Mesenchymal stem cell (in vitro differentiated cells and primary cell): ENCODE data around the gene CLMN.

Experiments used
- DNase-seq: peaks from one replicate; pipeline ENCODE4 v3.0.0-alpha.2; 2013
- H2AFZ ChIP-seq: one replicate; pipeline ENCODE4 v1.6.1; 2013; ENCODE audit warnings: low read depth, mild to moderate bottlenecking, control low read depth, inconsistent platforms, low read length, moderate library complexity
- H2AK5ac ChIP-seq: 2 replicates; pipeline ENCODE4 v1.6.1; 2013; ENCODE audit warnings: low read length, moderate library complexity, mild to moderate bottlenecking, inconsistent platforms; ENCODE audit not compliant: severe bottlenecking
- H2BK120ac ChIP-seq: one replicate; pipeline ENCODE4 v1.6.1; 2013; ENCODE audit warnings: low read depth, mild to moderate bottlenecking, inconsistent platforms, low read length, moderate library complexity
- H2BK12ac ChIP-seq, 2 experiments: one replicate each; pipeline ENCODE4 v1.6.1; 2013; ENCODE audit warnings: inconsistent platforms in 2 of 2, low read length in 2 of 2, mild to moderate bottlenecking in 2 of 2, moderate library complexity in 2 of 2, control low read depth in 1 of 2
- H2BK15ac ChIP-seq: one replicate; pipeline ENCODE4 v1.6.1; 2013; ENCODE audit warnings: mild to moderate bottlenecking, low read depth, inconsistent platforms; ENCODE audit not compliant: poor library complexity, severe bottlenecking
- H2BK5ac ChIP-seq: 2 replicates; pipeline ENCODE4 v1.6.1; 2013; ENCODE audit warnings: low read depth, mild to moderate bottlenecking, low read length, control low read depth, inconsistent platforms; ENCODE audit not compliant: poor library complexity, severe bottlenecking
- H3K14ac ChIP-seq, 2 experiments: one replicate each; pipeline ENCODE4 v1.6.1; 2013; ENCODE audit warnings: inconsistent platforms in 2 of 2, low read length in 2 of 2, control low read depth in 1 of 2, mild to moderate bottlenecking in 1 of 2, moderate library complexity in 1 of 2
- H3K18ac ChIP-seq, 2 experiments: one replicate each; pipeline ENCODE4 v1.6.1; 2013; ENCODE audit warnings: inconsistent platforms in 2 of 2, low read length in 2 of 2, control low read depth in 1 of 2, low read depth in 1 of 2, mild to moderate bottlenecking in 1 of 2
- H3K23ac ChIP-seq, 2 experiments: one replicate each; pipeline ENCODE4 v1.6.1; 2013; ENCODE audit warnings: inconsistent platforms in 2 of 2, low read length in 2 of 2, mild to moderate bottlenecking in 2 of 2, moderate library complexity in 2 of 2, control low read depth in 1 of 2
- H3K27ac ChIP-seq: 2 replicates; pipeline ENCODE4 v1.5.1; 2013; ENCODE audit warnings: mild to moderate bottlenecking, moderate library complexity, low read length, control low read depth, inconsistent platforms; ENCODE audit not compliant: poor library complexity, severe bottlenecking
- H3K27me3 ChIP-seq, 2 experiments: 2 replicates each; pipeline versions ENCODE4 v1.6.1 to v1.7.0; 2013; ENCODE audit warnings: low read length in 2 of 2, mild to moderate bottlenecking in 2 of 2, moderate library complexity in 2 of 2, control low read depth in 1 of 2, inconsistent platforms in 1 of 2; ENCODE audit not compliant: control insufficient read depth in 1 of 2, insufficient read depth in 1 of 2
- H3K36me3 ChIP-seq, 2 experiments: 2 replicates each; pipeline versions ENCODE4 v1.6.1 to v1.7.0; 2013; ENCODE audit warnings: low read length in 2 of 2, control low read depth in 1 of 2, inconsistent platforms in 1 of 2, low read depth in 1 of 2, mild to moderate bottlenecking in 1 of 2; ENCODE audit not compliant: insufficient read depth in 2 of 2, control insufficient read depth in 1 of 2
- H3K4ac ChIP-seq, 2 experiments: one replicate each; pipeline ENCODE4 v1.6.1; 2013; ENCODE audit warnings: inconsistent platforms in 2 of 2, low read length in 2 of 2, mild to moderate bottlenecking in 2 of 2, moderate library complexity in 2 of 2, control low read depth in 1 of 2, low read depth in 1 of 2
- H3K4me1 ChIP-seq: 2 replicates; pipeline ENCODE4 v1.6.1; 2013; ENCODE audit warnings: low read depth, low read length, control low read depth; ENCODE audit not compliant: control insufficient read depth, insufficient read depth
- H3K4me2 ChIP-seq: 2 replicates; pipeline ENCODE4 v1.6.1; 2013; ENCODE audit warnings: low read length, mild to moderate bottlenecking, inconsistent platforms; ENCODE audit not compliant: poor library complexity, severe bottlenecking
- H3K4me3 ChIP-seq, 2 experiments: 2 replicates each; pipeline versions ENCODE4 v1.5.1 to v1.7.0; 2013; ENCODE audit warnings: low read length in 2 of 2, mild to moderate bottlenecking in 2 of 2, control low read depth in 1 of 2, low read depth in 1 of 2; ENCODE audit not compliant: insufficient read depth in 1 of 2
- H3K79me1 ChIP-seq: replicated peaks from 2 replicates; pipeline ENCODE4 v1.6.1; 2013; ENCODE audit warnings: mild to moderate bottlenecking, control low read depth, low read length, inconsistent platforms; ENCODE audit not compliant: poor library complexity, severe bottlenecking
- H3K9ac ChIP-seq: 2 replicates; pipeline ENCODE4 v1.7.0; 2013; ENCODE audit warnings: mild to moderate bottlenecking, low read length, moderate library complexity
- H3K9me3 ChIP-seq: 2 replicates; pipeline ENCODE4 v1.7.0; 2013; ENCODE audit warnings: mild to moderate bottlenecking, low read length; ENCODE audit not compliant: control insufficient read depth
- H4K8ac ChIP-seq: one replicate; pipeline ENCODE4 v1.6.1; 2013; ENCODE audit warnings: inconsistent platforms, mild to moderate bottlenecking, low read length, moderate library complexity
- H4K91ac ChIP-seq: one replicate; pipeline ENCODE4 v1.6.1; 2013; ENCODE audit warnings: mild to moderate bottlenecking, low read length, inconsistent platforms
- WGBS: methylation state at CpG from one replicate; pipeline ENCODE4 v1.1.7; 2013; ENCODE audit warnings: mixed read lengths; 5-methylcytosine and 5-hydroxymethylcytosine counted together

Gene CLMN

GRCh38 chr14:95183532-95184412 is 135.9 kb downstream of the CLMN start:
- WGBS: 61% methylated on average over 4 of the region's 6 CpGs
- Histone ChIP-seq H3K27ac (no peak overlapping the region), H4K8ac (no peak overlapping the region), H3K36me3 (peaks cover 0 to 26% of the 10 kb centered on the region in 2 experiments), H2BK12ac (no peak overlapping the region), H2BK15ac (no peak overlapping the region), H3K4ac (no peak overlapping the region), H2BK120ac (no peak overlapping the region), H3K79me1 (no peaks in the 10 kb centered on the region), H3K4me2 (no peak overlapping the region), H3K4me3 (no peak overlapping the region), H2AFZ (no peak overlapping the region), H4K91ac (no peak overlapping the region), H2AK5ac (no peak overlapping the region), H3K9me3 (peaks cover 16% of the 10 kb centered on the region), H3K27me3 (no peaks in the 10 kb centered on the region), H2BK5ac (no peak overlapping the region), H3K14ac (no peak overlapping the region), H3K4me1 (peaks cover 6% of the 10 kb centered on the region), H3K23ac (no peak overlapping the region), H3K18ac (no peak overlapping the region), H3K9ac (no peak overlapping the region)
- peak; percentile 23 for DNase-seq

GRCh38 chr14:95183082-95183481 is 136.6 kb downstream of the CLMN start:
- no peak overlapping the region for H3K14ac ChIP-seq
- H3K4ac ChIP-seq: no peak overlapping the region
- no peak overlapping the region for H3K9ac ChIP-seq
- no peak overlapping the region for H4K8ac ChIP-seq
- no peak for DNase-seq
- H3K4me1 ChIP-seq: peaks cover 6% of the 10 kb centered on the region
- H3K23ac ChIP-seq: no peak overlapping the region
- no peaks in the 10 kb centered on the region for H3K79me1 ChIP-seq
- H2AK5ac ChIP-seq: no peak overlapping the region
- peaks cover 0 to 26% of the 10 kb centered on the region in 2 experiments for H3K36me3 ChIP-seq
- H3K18ac ChIP-seq: no peak overlapping the region
- H4K91ac ChIP-seq: no peak overlapping the region
- no peak overlapping the region for H3K4me3 ChIP-seq
- H2BK120ac ChIP-seq: no peak overlapping the region
- H3K9me3 ChIP-seq: peaks cover 9% of the 10 kb centered on the region
- H2BK12ac ChIP-seq: no peak overlapping the region
- no peak overlapping the region for H3K27ac ChIP-seq
- no peak overlapping the region for H2AFZ ChIP-seq
- H2BK15ac ChIP-seq: no peak overlapping the region
- 88% methylated on average over 1 of the region's 1 CpG for WGBS
- no peaks in the 10 kb centered on the region for H3K27me3 ChIP-seq
- no peak overlapping the region for H3K4me2 ChIP-seq
- no peak overlapping the region for H2BK5ac ChIP-seq

- no peak overlapping the region for H2AK5ac ChIP-seq
- no peak overlapping the region for H4K91ac ChIP-seq
- H3K14ac ChIP-seq: no peak overlapping the region
- H3K18ac ChIP-seq: no peak overlapping the region
- no peak overlapping the region for H3K4ac ChIP-seq
- no peak overlapping the region for H3K27ac ChIP-seq
- no peak overlapping the region for H3K4me3 ChIP-seq
- peaks cover 6% of the 10 kb centered on the region for H3K4me1 ChIP-seq
- H3K9ac ChIP-seq: no peak overlapping the region
- H2BK12ac ChIP-seq: peak overlapping the region in 1 of 2 experiments; percentile 51
- H3K79me1 ChIP-seq: no peaks in the 10 kb centered on the region
- no peak overlapping the region for H2BK5ac ChIP-seq
- H3K4me2 ChIP-seq: no peak overlapping the region
- no peak overlapping the region for H2BK120ac ChIP-seq
- H3K23ac ChIP-seq: no peak overlapping the region
- peaks cover 0 to 20% of the 10 kb centered on the region in 2 experiments for H3K36me3 ChIP-seq
- 86% methylated on average over 8 of the region's 8 CpGs for WGBS
- no peak overlapping the region for H4K8ac ChIP-seq
- H3K9me3 ChIP-seq: peaks cover 2% of the 10 kb centered on the region
- H2BK15ac ChIP-seq: no peak overlapping the region
- no peak overlapping the region for H2AFZ ChIP-seq
- DNase-seq: no peak
- H3K27me3 ChIP-seq: no peaks in the 10 kb centered on the region
Observed at GRCh38 chr14:95182379-95182778, 137.3 kb downstream of the CLMN start.

GRCh38 chr14:95180966-95181741 is 138.6 kb downstream of the CLMN start:
- Histone ChIP-seq H3K4me1 (peaks cover 6% of the 10 kb centered on the region), H3K4me3 (no peak overlapping the region), H2BK12ac (no peak overlapping the region), H3K36me3 (peaks cover 0 to 15% of the 10 kb centered on the region in 2 experiments), H3K27me3 (no peaks in the 10 kb centered on the region), H3K79me1 (no peaks in the 10 kb centered on the region), H3K14ac (no peak overlapping the region), H3K4me2 (no peak overlapping the region), H3K9ac (no peak overlapping the region), H4K91ac (no peak overlapping the region), H2BK120ac (no peak overlapping the region), H3K18ac (no peak overlapping the region), H2BK5ac (no peak overlapping the region), H3K23ac (no peak overlapping the region), H3K27ac (no peak overlapping the region), H3K9me3 (no peaks in the 10 kb centered on the region), H4K8ac (no peak overlapping the region), H3K4ac (no peak overlapping the region), H2BK15ac (no peak overlapping the region), H2AFZ (no peak overlapping the region), H2AK5ac (no peak overlapping the region)
- DNase-seq: no peak
- WGBS: 91% methylated on average over 8 of the region's 8 CpGs
